Measurements from ENCODE around the gene ACSL5.

GRCh38 chr10:112454910-112455779, 81.2 kb downstream of the ACSL5 start:
- no peak for TF ChIP-seq CTCF (IDR thresholded peaks at IDR 0.05)
- no peak for TF ChIP-seq EZH2 (IDR thresholded peaks at IDR 0.05; ENCODE audit: borderline replicate concordance, insufficient read depth, low read depth, low read length, poor library complexity, severe bottlenecking)

Data from B cell (primary cell).